ENCODE results near the gene COL23A1.

The COL23A1 gene

DNA sequence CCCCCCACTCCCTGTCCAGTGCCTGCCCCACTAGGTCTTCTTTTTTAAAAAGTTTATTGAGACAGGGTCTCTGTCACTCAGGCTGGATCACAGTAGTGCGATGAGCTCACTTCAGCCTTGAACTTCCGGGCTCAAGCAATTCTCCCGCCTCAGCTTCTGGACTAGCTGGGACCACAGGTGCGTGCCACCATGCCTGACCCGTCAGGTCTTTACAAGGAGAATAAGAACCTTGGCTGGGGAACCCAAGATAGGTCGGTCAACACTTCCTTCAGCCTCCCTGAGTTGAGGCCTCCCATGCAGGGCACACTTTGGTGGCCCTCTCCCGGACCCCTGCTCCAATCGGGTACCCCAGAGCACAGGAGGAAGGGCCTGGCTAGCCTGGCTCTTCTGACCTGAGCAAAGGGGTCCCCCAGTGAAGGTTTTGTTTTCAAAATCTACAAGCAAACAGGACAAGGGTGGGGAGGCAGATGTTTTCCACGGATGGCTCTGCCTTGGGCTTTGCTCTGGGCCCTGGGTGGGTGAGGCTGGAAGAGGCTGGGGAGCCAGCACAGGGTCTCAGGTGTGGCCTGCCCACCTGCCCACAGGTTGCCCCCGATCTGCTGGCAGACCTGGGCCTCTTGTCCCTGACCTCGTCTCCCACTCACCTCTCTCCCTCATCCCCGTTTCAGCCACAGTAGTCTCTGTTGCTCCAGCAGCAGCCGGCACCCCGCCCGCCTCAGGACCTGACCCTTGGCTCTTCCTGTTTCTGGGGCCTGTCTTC is 248.9 kb downstream of the COL23A1 start:
- no peak for DNase-seq (ENCODE audit: low read depth in 2 of 2)

DNA sequence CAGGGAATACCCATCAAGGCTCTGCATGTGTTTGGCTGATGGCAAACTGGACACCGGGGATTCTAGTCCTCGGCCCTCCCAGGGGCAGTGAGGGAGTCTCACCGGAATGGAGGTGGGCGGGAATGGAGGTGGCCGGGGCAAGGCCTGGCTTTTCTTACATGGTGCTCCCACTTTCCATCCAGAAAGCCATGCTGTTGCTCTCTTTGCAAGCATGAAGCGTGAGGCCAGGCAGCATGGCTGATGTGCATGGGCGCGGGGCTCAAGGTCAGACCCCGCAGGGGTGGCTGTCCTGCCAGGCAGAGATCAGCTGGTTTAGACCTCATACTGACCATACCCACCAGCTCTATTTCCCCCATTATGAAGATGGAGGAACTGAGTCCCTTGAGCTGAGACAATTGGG is 249.6 kb downstream of the COL23A1 start:
- DNase-seq (ENCODE audit: low read depth in 2 of 2), result no peak

- DNase-seq (ENCODE audit: low read depth in 2 of 2), result no peak
Observed at GRCh38 chr5:178340187-178340586, 250.0 kb downstream of the COL23A1 start.

DNA sequence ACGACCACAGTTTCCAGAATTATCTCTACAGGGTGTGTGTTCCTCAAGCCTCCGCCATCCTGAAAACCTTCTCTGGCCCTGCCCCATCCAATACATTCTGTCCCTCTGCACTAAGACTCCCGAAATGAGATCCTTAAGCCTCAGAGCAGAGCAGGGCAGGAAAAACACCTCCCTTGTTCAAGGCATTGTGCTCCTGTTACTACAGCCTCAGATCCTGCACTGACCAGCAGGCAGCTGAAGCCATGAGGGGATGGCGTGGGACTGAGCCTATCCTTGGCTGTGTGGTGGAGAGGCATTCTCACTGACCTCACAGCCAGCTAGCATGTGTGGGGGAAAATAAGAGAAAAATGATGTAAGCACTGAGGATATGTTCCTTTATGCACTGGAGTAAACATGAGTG is 250.9 kb downstream of the COL23A1 start:
- no peak for DNase-seq (ENCODE audit: low read depth in 2 of 2)

GRCh38 chr5:178338750-178339144 is 251.4 kb downstream of the COL23A1 start:
- no peak for DNase-seq (ENCODE audit: low read depth in 2 of 2)

- no peak for DNase-seq (ENCODE audit: low read depth in 2 of 2)
Observed at GRCh38 chr5:178338126-178338749, 252.0 kb downstream of the COL23A1 start.

DNA sequence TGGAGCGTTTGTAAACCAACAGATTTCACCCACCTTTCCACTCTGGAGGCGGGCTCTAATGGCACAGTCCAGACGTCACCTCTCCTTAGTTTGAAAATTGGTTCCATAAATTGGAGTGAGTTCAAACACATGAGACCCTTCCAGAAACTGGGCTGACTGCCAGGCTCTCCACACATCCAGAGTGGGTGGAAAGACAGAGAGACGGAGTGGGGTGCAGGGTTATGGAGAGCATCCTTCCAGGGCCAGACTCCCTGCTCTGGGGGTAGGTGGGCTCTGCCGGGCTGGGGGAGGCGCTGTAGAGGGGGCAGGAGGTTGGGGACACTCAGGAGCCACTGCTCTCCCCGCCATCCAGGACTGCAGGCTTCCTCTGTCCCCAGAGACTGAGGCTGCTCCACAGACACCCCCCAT is 252.9 kb downstream of the COL23A1 start:
- no peak for DNase-seq (ENCODE audit: low read depth in 2 of 2)

DNA sequence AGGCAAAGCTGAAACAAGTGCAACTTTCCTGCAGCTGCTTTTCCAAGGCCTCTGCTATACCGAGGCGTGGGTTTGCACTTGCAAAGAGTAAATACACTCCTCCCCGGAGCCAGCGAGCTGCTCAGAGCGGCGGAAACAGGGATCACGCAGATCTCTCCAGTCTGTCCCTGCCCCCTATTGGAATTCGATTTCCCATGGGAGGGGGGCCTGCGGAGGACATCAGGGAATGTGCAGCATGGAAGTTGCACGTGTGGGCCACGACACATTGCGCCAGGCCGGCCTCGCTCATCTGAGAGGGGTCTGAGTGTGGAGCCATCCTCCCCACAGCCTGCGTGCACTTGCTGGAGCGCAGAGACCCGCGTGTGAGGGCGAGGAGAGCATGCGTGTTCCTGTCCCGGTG is 253.3 kb downstream of the COL23A1 start:
- no peak for DNase-seq (ENCODE audit: low read depth in 2 of 2)

DNA sequence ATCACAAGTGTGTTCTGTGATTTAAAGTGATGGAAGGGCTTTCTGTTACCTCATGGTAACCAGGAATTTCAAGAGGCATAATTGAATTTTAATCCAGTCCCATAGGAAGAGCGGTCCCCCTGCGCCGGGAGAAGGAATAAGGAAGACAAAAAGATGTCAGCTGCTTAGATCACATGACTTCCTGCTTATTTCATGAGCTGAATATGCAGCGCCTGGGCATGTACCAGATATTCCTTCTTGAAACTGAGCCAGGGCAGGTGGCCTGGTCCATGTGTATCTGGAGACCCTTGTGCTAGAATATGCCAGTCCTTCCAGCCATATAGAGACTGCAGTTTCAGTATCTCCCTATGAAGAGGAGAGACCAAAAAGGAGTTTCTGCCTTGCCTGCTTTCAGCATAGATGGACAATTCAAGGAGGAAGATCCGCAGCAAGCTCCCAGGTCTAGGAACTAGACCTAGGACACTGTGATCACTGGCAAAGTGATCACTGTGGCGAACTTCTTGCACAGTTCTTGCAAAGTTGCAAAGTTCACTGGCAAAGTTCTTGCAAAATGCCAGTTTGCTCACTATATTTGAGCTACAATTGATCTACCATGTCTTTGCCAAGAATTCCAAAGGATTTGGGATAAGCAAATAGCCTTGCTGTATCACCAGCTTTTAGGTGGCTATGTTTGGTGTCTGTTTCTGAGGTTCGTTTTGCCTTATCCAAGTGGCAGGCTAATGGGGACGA is 254.7 kb downstream of the COL23A1 start:
- no peak for DNase-seq (ENCODE audit: low read depth in 2 of 2)

GRCh38 chr5:178334861-178335260 is 255.3 kb downstream of the COL23A1 start:
- no peak for DNase-seq (ENCODE audit: low read depth in 2 of 2)

GRCh38 chr5:178333821-178334481 is 256.2 kb downstream of the COL23A1 start:
- DNase-seq (ENCODE audit: low read depth in 2 of 2), result no peak

GRCh38 chr5:178332210-178332641 is 258.0 kb downstream of the COL23A1 start:
- DNase-seq (ENCODE audit: low read depth in 2 of 2), result no peak

DNA sequence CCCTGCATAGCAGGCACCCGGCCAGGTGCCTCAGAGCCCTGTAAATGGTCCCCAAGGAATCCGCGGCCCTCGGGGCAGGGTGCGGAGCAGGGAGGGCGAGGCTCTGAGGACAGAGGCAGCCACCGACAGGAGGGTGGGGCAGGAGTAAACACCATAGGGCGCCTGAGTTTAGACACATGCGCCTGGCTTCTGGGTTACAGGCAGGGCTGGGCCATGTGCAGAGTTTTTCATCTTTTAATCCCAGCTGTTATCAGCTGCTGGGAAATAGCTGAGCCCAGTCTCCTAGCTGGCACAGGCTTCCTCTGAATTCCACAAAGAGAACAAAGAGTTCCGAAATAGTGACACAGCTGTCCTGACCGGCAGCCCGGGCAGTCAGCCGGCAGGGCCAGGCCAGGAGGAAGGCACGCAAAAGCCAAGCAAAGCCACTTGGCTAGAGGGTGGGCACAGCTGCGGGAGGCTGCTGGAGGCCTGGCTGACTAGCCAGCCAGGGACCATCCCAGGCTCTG is 258.6 kb downstream of the COL23A1 start:
- no peak for DNase-seq (ENCODE audit: low read depth in 2 of 2)

DNA sequence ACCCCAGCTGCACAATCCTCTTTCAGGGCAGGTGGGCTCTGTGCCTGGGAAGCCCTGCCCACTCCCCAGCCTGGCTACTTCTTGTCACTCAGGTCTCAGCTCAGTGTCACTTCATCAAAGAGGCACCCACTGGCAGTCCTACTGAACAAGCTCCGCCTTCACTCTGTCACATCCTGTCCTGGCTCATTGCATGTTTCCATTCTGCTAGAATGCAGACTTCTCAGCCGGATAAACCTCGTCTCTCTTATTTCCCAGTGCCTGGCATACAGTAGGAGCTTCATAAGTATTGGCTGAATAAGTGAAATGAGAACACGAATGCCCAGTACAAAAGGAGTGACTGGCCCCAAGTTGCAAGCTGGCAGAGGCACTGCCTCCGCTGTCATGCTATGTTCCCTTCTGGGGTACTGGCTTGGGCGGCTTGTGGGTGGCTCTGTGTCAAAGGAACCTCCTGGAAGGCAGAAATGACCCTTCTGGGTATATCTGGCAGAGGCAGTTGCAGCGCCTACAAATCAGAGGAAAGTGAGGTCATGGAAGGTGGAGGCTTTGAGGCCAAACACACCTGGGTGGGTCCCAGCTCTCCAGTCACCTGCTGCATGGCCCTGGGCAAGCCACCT is 259.3 kb downstream of the COL23A1 start:
- no peak for DNase-seq (ENCODE audit: low read depth in 2 of 2)

DNA sequence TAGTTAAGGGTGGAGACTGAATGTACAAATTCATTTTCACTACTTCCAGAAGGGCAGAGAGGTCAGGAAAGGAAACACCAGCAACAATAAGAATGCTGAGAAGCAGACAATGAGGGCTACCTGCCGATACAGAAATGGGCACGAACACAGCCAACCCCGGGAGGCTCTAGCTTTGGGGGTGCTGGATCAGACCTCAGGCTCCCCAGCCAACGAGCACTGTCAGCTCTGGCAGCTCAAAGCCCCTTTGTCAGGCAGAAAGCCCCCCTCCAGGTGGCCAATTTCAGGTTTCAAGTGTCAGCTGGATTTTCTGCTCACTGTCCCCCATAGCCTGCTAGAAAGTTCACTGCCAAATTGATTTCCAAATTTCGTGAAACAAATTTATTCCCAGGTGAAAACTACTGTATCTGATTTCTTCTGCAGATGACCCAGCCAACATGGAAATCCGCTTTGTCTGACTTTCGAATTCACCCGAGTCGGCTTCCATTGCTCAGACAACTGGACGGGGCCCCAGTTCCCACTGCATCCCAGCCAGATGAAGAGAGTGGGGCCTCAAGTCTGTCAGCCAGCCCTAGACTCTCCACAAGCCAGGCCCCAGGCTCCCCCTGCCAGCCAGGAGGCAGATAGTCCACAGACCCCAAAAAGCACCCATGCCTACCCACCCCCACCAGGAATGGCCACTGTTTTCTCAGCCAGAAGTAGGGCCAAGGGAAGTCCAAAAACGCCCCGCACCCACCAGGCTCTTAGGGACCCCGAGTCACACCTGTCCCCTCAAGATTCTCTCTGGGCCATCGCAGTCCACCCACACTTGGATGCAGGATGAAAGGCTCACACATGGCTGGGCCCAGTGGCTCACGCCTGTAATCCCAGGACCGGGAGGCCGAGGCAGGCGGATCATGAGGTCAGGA is 261.1 kb downstream of the COL23A1 start:
- no peak for DNase-seq (ENCODE audit: low read depth in 2 of 2)

GRCh38 chr5:178327931-178328711 is 262.1 kb downstream of the COL23A1 start:
- DNase-seq (ENCODE audit: low read depth in 2 of 2), result no peak

- DNase-seq (ENCODE audit: low read depth in 2 of 2), result no peak
Observed at GRCh38 chr5:178327446-178327845, 262.7 kb downstream of the COL23A1 start.

DNA sequence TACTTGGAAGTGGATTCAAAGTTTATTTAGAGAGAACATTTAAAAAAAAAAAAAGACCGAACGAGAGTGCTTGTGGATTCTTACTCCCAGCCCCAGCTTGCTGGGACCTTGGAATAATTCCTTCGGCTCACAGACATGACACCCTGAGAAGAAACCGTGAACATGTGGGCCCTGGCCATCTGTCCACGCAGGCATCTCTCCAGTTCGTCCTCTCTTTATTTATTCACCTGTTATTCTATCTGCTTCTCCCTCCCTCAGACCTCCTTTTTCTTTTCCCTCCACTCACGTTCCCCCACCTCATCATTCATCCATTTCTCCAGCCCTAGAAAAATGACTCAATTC is 263.8 kb downstream of the COL23A1 start:
- DNase-seq (ENCODE audit: low read depth in 2 of 2), result no peak

GRCh38 chr5:178325679-178326373 is 264.4 kb downstream of the COL23A1 start:
- no peak for DNase-seq (ENCODE audit: low read depth in 2 of 2)

Data from fibroblast of skin of left biceps (primary cell).